A549 (cell line): ENCODE measurements around the gene S100A1. TPM values are rescaled to one million over a fixed set of nuclear protein-coding genes. Genes with fewer than 3 reads are reported as not detected.

Experiments
- ATAC-seq, 2 experiments: fragments of 200-7000 bp in 1 of 2; fragments of >200 bp in 1 of 2; cut with Nextera tagmentation in 1 of 2; cut with Tn5 transposase in 1 of 2; 3 replicates each; pipeline versions ENCODE4 v1.8.0 to v1.9.1; 2018 to 2020; ENCODE audit warnings: mild to moderate bottlenecking in 1 of 2, moderate library complexity in 1 of 2
- CTCF ChIA-PET: fragments of 300-600 bp; sonication (Branson Sonifier 250); formaldehyde crosslinking; extraction: SDS; loops from one replicate; lab custom pipeline; 2021; ENCODE audit warnings: antibody characterized with exemption, inconsistent platforms; lab: Yijun Ruan, JAX
- POLR2A ChIA-PET: fragments of 350-600 bp; formaldehyde crosslinking; extraction: SDS; loops from one replicate; lab custom pipeline; 2021; ENCODE audit warnings: antibody characterized with exemption, inconsistent platforms; lab: Yijun Ruan, JAX
- DNase-seq, 2 experiments: peaks; one replicate each; pipeline versions ENCODE4 v3.0.0 to v3.0.0-alpha.2; 2011 to 2016; ENCODE audit warnings: low read depth in 1 of 2, low spot score in 1 of 2
- FAIRE-seq: peaks from 2 replicates; lab custom pipeline; 2011; peaks lifted over from hg19 to GRCh38; lab: Jason Lieb, UNC
- H3K27ac ChIP-seq, 2 experiments: fragments of >200 bp; sonication (Bioruptor Twin); formaldehyde crosslinking; 3 replicates each; pipeline ENCODE4 v1.5.1; 2016 to 2017
- H3K4me1 ChIP-seq: fragments of >200 bp; sonication (Bioruptor Twin); formaldehyde crosslinking; 3 replicates; pipeline ENCODE4 v1.6.1; 2016
- H3K4me2 ChIP-seq: fragments of >200 bp; sonication (Bioruptor Twin); formaldehyde crosslinking; 3 replicates; pipeline ENCODE4 v1.6.1; 2016
- H3K4me3 ChIP-seq: fragments of >200 bp; sonication (Bioruptor Twin); formaldehyde crosslinking; 3 replicates; pipeline ENCODE4 v1.5.1; 2016
- H3K9me3 ChIP-seq: fragments of >200 bp; sonication (Bioruptor Twin); formaldehyde crosslinking; 3 replicates; pipeline ENCODE4 v1.6.1; 2016
- BHLHE40 ChIP-seq: IDR thresholded peaks from 2 replicates; pipeline ENCODE4 v1.6.1; 2012; ENCODE audit warnings: low read depth, low read length, inconsistent platforms
- CHD4 ChIP-seq: fragments of 200-600 bp; sonication (generic); IDR thresholded peaks from 2 replicates; pipeline ENCODE4 v1.6.1; 2016; ENCODE audit warnings: antibody characterized with exemption, mild to moderate bottlenecking, borderline replicate concordance
- EHF ChIP-seq: fragments of 250-450 bp; sonication (Bioruptor Pico); IDR thresholded peaks from 2 replicates; pipeline ENCODE4 v1.5.0; 2020; ENCODE audit warnings: mild to moderate bottlenecking
- FOSB ChIP-seq: fragments of 250-450 bp; sonication (Bioruptor Pico); IDR thresholded peaks from 2 replicates; pipeline ENCODE4 v1.5.0; 2020; ENCODE audit warnings: mild to moderate bottlenecking, moderate library complexity
- FOSL2 ChIP-seq, 2 experiments: fragments of 450-650 bp in 1 of 2; fragments of >200 bp in 1 of 2; sonication (Bioruptor Twin) in 1 of 2; formaldehyde crosslinking; IDR thresholded peaks; 2 replicates each; pipeline versions ENCODE4 v1.5.0 to v1.6.1; 2016 to 2020; ENCODE audit warnings: mild to moderate bottlenecking in 1 of 2, moderate library complexity in 1 of 2
- HOXA7 ChIP-seq: fragments of 250-450 bp; sonication (Bioruptor Pico); IDR thresholded peaks from 2 replicates; pipeline ENCODE4 v1.5.0; 2020; ENCODE audit warnings: mild to moderate bottlenecking, moderate library complexity
- HOXB13 ChIP-seq: fragments of 250-450 bp; sonication (Bioruptor Pico); IDR thresholded peaks from 2 replicates; pipeline ENCODE4 v1.5.0; 2020; ENCODE audit warnings: low read depth, mild to moderate bottlenecking, moderate library complexity
- MAFK ChIP-seq: fragments of 450-650 bp; IDR thresholded peaks from 2 replicates; pipeline ENCODE4 v1.6.1; 2014; ENCODE audit not compliant: partially characterized antibody
- MYC ChIP-seq: IDR thresholded peaks from 2 replicates; pipeline ENCODE4 v1.6.1; 2012; ENCODE audit warnings: mild to moderate bottlenecking, inconsistent platforms, low read length, improper control_type of control experiment, borderline replicate concordance
- POLR2AphosphoS2 ChIP-seq: conservative IDR thresholded peaks from 2 replicates; pipeline ENCODE4 v1.6.1; 2012; ENCODE audit warnings: low read length, improper control_type of control experiment, inconsistent platforms
- RAD21 ChIP-seq, 2 experiments: fragments of >200 bp in 1 of 2; sonication (Bioruptor Twin) in 1 of 2; formaldehyde crosslinking in 1 of 2; IDR thresholded peaks in 1 of 2; conservative IDR thresholded peaks in 1 of 2; 2 replicates in 1 of 2; 3 replicates in 1 of 2; pipeline ENCODE4 v1.6.1; 2012 to 2018; ENCODE audit warnings: inconsistent platforms in 1 of 2
- RARB ChIP-seq: fragments of 250-450 bp; sonication (Bioruptor Pico); IDR thresholded peaks from 2 replicates; pipeline ENCODE4 v1.8.0; 2021; ENCODE audit warnings: mild to moderate bottlenecking, moderate library complexity
- SMC3 ChIP-seq: fragments of >200 bp; sonication (Bioruptor Twin); formaldehyde crosslinking; IDR thresholded peaks from 3 replicates; pipeline ENCODE4 v1.6.1; 2018; ENCODE audit warnings: inconsistent platforms
- TFCP2L1 ChIP-seq: fragments of 250-450 bp; sonication (Bioruptor Pico); IDR thresholded peaks from 2 replicates; pipeline ENCODE4 v1.5.0; 2021; ENCODE audit warnings: mild to moderate bottlenecking
- ZNF302 ChIP-seq: fragments of 250-450 bp; sonication (Bioruptor Pico); IDR thresholded peaks from 2 replicates; pipeline ENCODE4 v1.9.0; 2021; ENCODE audit warnings: inconsistent platforms, mild to moderate bottlenecking, moderate library complexity
- WGBS: methylation state at CpG from one replicate; pipeline ENCODE4 v1.1.6; 2017; ENCODE audit errors: missing lambda C conversion rate; 5-methylcytosine and 5-hydroxymethylcytosine counted together
- polyA plus RNA-seq, 4 experiments: library from polyadenylated mRNA; depleted of rRNA in 3 of 4; stranded (reverse); fragments of >200 nt; fragmentation: RNase III in 1 of 4; extraction: RNeasy Plus Mini Kit Qiagen cat#74134 plus additional on column Dnase treatment in 1 of 4; gene quantifications; 2 replicates in 3 of 4; 3 replicates in 1 of 4; pipeline ENCODE4 v1.2.3, GENCODE V29; 2011 to 2017
- TF ChIP-seq, protein P1 (sequence below): IDR thresholded peaks from 2 replicates; pipeline ENCODE4 v1.6.1; 2012
- TF ChIP-seq, protein P2 (sequence below): IDR thresholded peaks from 2 replicates; pipeline ENCODE4 v1.6.1; 2012
- TF ChIP-seq, protein P3 (sequence below): fragments of >200 bp; sonication (Bioruptor Twin); formaldehyde crosslinking; IDR thresholded peaks from 2 replicates; pipeline ENCODE4 v1.6.1; 2016
- TF ChIP-seq, protein P4 (sequence below): IDR thresholded peaks from 2 replicates; pipeline ENCODE4 v1.6.1; 2012; ENCODE audit warnings: low read depth, borderline replicate concordance

Gene S100A1
- polyA plus RNA-seq, 2 of the 4 experiments (the other 2 are of a cell fraction): 0.59 to 0.97 TPM

DNA sequence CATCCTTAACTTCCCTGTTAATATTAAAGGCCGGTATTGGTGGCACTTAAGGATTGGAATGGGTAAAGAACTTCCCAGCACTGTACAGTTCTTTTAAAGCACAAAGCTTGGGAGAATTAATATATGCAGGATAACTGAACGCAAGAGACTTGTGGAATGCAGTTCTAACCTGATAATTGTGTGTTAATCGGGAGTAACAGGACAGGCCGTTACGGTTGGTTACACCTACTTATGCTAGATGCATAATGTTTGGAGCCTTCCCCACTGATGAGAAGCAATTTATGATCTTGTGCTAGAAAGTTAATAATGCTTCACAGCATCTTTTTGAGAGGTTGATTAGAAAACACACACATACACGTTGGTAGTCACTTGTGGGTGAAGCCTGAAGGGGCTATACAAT, 12.6 kb downstream of the S100A1 start:
- FAIRE-seq (no peak), DNase-seq (no peak), ATAC-seq (no peak)
- H3K4me2 ChIP-seq: no peak overlapping the region
- TF ChIP-seq CHD4 (no peak), FOSB (CRISPR knock-in tag) (0 out of 2 replicates have a peak, but pooled peaks have one; percentile 23), POLR2AphosphoS2 (peak; percentile 46; the same call in 1 of the 2 replicates)
- H3K9me3 ChIP-seq: no peaks in the 10 kb centered on the region
- ChIA-PET POLR2A (interaction anchor here (0.7 to 3.1 kb wide), 2 partner anchors 18 to 68 kb away, joined by 3 to 9 read pairs; partner anchors contain the start of gene SNAPIN), CTCF (interaction anchor here (1.2 to 3.2 kb wide), 6 partner anchors 10 to 346 kb away, joined by 3 to 8 read pairs (median 4); partner anchors contain the start of gene RAB13)
- no peak overlapping the region for H3K4me3 ChIP-seq
- 74% methylated on average over 6 of the region's 6 CpGs for WGBS
- H3K4me1 ChIP-seq: peaks cover 15% of the 10 kb centered on the region; the same call in 2 of the 3 replicates
- no peak overlapping the region for H3K27ac ChIP-seq

DNA sequence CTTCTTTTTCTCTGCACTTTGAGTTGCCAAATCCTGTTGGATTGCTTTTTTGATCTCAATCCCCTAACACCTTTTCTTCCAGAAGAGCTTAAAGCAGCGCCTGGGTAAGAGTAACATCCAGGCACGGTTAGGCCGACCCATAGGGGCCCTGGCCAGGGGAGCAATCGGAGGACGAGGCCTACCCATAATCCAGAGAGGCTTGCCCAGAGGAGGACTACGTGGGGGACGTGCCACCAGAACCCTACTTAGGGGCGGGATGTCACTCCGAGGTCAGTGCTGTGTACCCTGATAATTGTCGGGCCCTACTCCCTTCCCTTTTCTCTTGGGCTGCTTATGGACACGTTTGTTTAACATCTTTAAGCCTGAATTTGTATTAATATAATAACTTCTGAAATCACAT, 13.9 kb downstream of the S100A1 start:
- CTCF ChIA-PET: interaction anchor here (2.7 to 3.2 kb wide), 2 partner anchors 9 to 14 kb away, joined by 8 to 22 read pairs; partner anchors contain the start of genes S100A1 and S100A13
- DNase-seq: no peak
- ATAC-seq: no peak
- no peak overlapping the region for H3K4me2 ChIP-seq
- 91% methylated on average over 11 of the region's 11 CpGs for WGBS
- POLR2A ChIA-PET: interaction anchor here (1.3 kb wide), 1 partner anchor 14 kb away, joined by 3 read pairs; the partner anchor contains the start of genes S100A1 and S100A13
- no peak overlapping the region for H3K4me3 ChIP-seq
- no peak overlapping the region for H3K27ac ChIP-seq
- no peak for FAIRE-seq
- TF ChIP-seq, protein P1, sequence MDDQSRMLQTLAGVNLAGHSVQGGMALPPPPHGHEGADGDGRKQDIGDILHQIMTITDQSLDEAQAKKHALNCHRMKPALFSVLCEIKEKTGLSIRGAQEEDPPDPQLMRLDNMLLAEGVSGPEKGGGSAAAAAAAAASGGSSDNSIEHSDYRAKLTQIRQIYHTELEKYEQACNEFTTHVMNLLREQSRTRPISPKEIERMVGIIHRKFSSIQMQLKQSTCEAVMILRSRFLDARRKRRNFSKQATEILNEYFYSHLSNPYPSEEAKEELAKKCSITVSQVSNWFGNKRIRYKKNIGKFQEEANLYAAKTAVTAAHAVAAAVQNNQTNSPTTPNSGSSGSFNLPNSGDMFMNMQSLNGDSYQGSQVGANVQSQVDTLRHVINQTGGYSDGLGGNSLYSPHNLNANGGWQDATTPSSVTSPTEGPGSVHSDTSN: no peak
- TF ChIP-seq, protein P2, sequence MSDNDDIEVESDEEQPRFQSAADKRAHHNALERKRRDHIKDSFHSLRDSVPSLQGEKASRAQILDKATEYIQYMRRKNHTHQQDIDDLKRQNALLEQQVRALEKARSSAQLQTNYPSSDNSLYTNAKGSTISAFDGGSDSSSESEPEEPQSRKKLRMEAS: no peak
- no peak for TF ChIP-seq RARB
- TF ChIP-seq MAFK: no peak
- no peak for TF ChIP-seq MYC
- no peak for TF ChIP-seq SMC3
- no peak for TF ChIP-seq HOXB13 (CRISPR knock-in tag)
- no peak for TF ChIP-seq EHF (CRISPR knock-in tag)
- TF ChIP-seq RAD21 (conservative IDR thresholded peaks at IDR 0.05 in 1 of 2, IDR thresholded peaks at IDR 0.05 in 1 of 2): no peak
- TF ChIP-seq FOSL2 (IDR thresholded peaks at IDR 0.05): no peak
- TF ChIP-seq FOSL2 (CRISPR knock-in tag; IDR thresholded peaks at IDR 0.05): no peak
- TF ChIP-seq, protein P3, sequence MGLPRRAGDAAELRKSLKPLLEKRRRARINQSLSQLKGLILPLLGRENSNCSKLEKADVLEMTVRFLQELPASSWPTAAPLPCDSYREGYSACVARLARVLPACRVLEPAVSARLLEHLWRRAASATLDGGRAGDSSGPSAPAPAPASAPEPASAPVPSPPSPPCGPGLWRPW: no peak
- TF ChIP-seq, protein P4, sequence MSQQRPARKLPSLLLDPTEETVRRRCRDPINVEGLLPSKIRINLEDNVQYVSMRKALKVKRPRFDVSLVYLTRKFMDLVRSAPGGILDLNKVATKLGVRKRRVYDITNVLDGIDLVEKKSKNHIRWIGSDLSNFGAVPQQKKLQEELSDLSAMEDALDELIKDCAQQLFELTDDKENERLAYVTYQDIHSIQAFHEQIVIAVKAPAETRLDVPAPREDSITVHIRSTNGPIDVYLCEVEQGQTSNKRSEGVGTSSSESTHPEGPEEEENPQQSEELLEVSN: no peak
- no peaks in the 10 kb centered on the region for H3K9me3 ChIP-seq
- peaks cover 5% of the 10 kb centered on the region; the same call in 2 of the 3 replicates for H3K4me1 ChIP-seq

DNA sequence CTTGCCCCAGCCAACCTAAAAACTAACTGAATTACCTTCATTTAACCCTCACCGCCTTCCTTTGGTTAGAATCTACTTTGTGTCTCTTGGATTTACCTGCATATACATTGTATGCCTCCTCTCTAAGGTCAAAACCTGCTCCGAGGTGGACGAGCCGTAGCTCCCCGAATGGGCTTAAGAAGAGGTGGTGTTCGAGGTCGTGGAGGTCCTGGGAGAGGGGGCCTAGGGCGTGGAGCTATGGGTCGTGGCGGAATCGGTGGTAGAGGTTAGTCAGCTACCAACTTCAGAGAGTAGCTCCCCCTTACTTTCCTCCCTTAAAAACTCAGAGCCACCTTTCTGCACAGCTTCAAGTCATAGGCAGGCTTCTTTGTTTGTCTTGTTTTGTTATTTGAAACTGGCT, 14.9 kb downstream of the S100A1 start:
- POLR2A ChIA-PET: interaction anchor here (2.1 to 5.1 kb wide), 2 partner anchors 9 to 10 kb away, joined by 5 to 48 read pairs; partner anchors contain the start of gene CHTOP
- no peak for DNase-seq
- no peak overlapping the region for H3K4me3 ChIP-seq
- TF ChIP-seq TFCP2L1 (CRISPR knock-in tag): no peak
- no peak for TF ChIP-seq ZNF302 (CRISPR knock-in tag)
- TF ChIP-seq HOXA7 (CRISPR knock-in tag): no peak
- TF ChIP-seq BHLHE40: no peak
- TF ChIP-seq, all 56 proteins: peak for 0
- 91% methylated on average over 11 of the region's 11 CpGs for WGBS
- no peak overlapping the region for H3K4me2 ChIP-seq
- ATAC-seq (no peak), FAIRE-seq (no peak)
- CTCF ChIA-PET: interaction anchor here (0.5 to 3.2 kb wide), 10 partner anchors 8 to 291 kb away, joined by 3 to 22 read pairs (median 3); partner anchors contain the start of genes S100A1 and S100A13
- peaks cover 5% of the 10 kb centered on the region; the same call in 1 of the 3 replicates for H3K4me1 ChIP-seq
- H3K9me3 ChIP-seq: no peaks in the 10 kb centered on the region
- no peak overlapping the region for H3K27ac ChIP-seq
